ENCODE data around the gene XRCC6.

The XRCC6 gene

GRCh38 chr22:41650821-41651220 lies 29.7 kb downstream of the XRCC6 start:
- TF ChIP-seq CTCF (IDR thresholded peaks at IDR 0.05; ENCODE audit: insufficient read depth, low read length, missing control alignments), result no peak
- DNase-seq (ENCODE audit: low read depth, low spot score), result no peak
- ChIA-PET CTCF (interaction anchor here (1.0 to 11.7 kb wide), 4 partner anchors 10 to 46 kb away, joined by 3 to 123 read pairs (median 8); no protein-coding TSS in a partner anchor), POLR2A (no interaction called here)
- H3K4me3 ChIP-seq (ENCODE audit: low read depth, low read length), result no peak overlapping the region

- ChIA-PET CTCF (interaction anchor here (0.6 to 11.7 kb wide), 3 partner anchors 11 to 108 kb away, joined by 3 to 123 read pairs (median 3); no protein-coding TSS in a partner anchor), POLR2A (no interaction called here)
- DNase-seq (ENCODE audit: low read depth, low spot score), result no peak
- H3K4me3 ChIP-seq (ENCODE audit: low read depth, low read length), result no peak overlapping the region
- TF ChIP-seq CTCF (IDR thresholded peaks at IDR 0.05; ENCODE audit: insufficient read depth, low read length, missing control alignments), result no peak
These were observed 33.2 kb downstream of the XRCC6 start for GRCh38 chr22:41654322-41654721.

- no peak overlapping the region for H3K4me3 ChIP-seq (ENCODE audit: low read depth, low read length)
- CTCF ChIA-PET, result interaction anchor here (2.6 kb wide), 1 partner anchor 10 kb away, joined by 24 read pairs; no protein-coding TSS in a partner anchor
- no peak for TF ChIP-seq CTCF (IDR thresholded peaks at IDR 0.05; ENCODE audit: insufficient read depth, low read length, missing control alignments)
- POLR2A ChIA-PET, result no interaction called here
- DNase-seq (ENCODE audit: low read depth, low spot score), result no peak
These were observed 35.5 kb downstream of the XRCC6 start for GRCh38 chr22:41656556-41656955.

- CTCF ChIA-PET, result interaction anchor here (1.2 to 3.8 kb wide), 3 partner anchors 9 to 283 kb away, joined by 4 to 24 read pairs (median 17); no protein-coding TSS in a partner anchor
- DNase-seq (ENCODE audit: low read depth, low spot score), result no peak
- H3K4me3 ChIP-seq (ENCODE audit: low read depth, low read length), result no peak overlapping the region
- POLR2A ChIA-PET, result no interaction called here
- no peak for TF ChIP-seq CTCF (IDR thresholded peaks at IDR 0.05; ENCODE audit: insufficient read depth, low read length, missing control alignments)
These were observed 36.6 kb downstream of the XRCC6 start for GRCh38 chr22:41657709-41658108.

- CTCF ChIA-PET, result interaction anchor here (1.2 to 4.1 kb wide), 4 partner anchors 8 to 282 kb away, joined by 4 to 24 read pairs (median 14); no protein-coding TSS in a partner anchor
- POLR2A ChIA-PET, result no interaction called here
- H3K4me3 ChIP-seq (ENCODE audit: low read depth, low read length), result no peak overlapping the region
- DNase-seq (ENCODE audit: low read depth, low spot score), result no peak
- no peak for TF ChIP-seq CTCF (IDR thresholded peaks at IDR 0.05; ENCODE audit: insufficient read depth, low read length, missing control alignments)
These were observed 37.8 kb downstream of the XRCC6 start for GRCh38 chr22:41658869-41659268.

- no peak overlapping the region for H3K4me3 ChIP-seq (ENCODE audit: low read depth, low read length)
- DNase-seq (ENCODE audit: low read depth, low spot score), result no peak
- ChIA-PET POLR2A (no interaction called here), CTCF (interaction anchor here (0.5 to 4.1 kb wide), 5 partner anchors 9 to 287 kb away, joined by 3 to 17 read pairs (median 3); partner anchors contain the start of gene CENPM)
- TF ChIP-seq CTCF (IDR thresholded peaks at IDR 0.05; ENCODE audit: insufficient read depth, low read length, missing control alignments), result no peak
These were observed 38.8 kb downstream of the XRCC6 start for GRCh38 chr22:41659941-41660340.

All from AG04449 (cell line).